OCI-LY3 (cell line): ENCODE measurements around the gene LRRC72.

Experiments
- H2AFZ ChIP-seq: fragments of 200-600, 300-600 bp; shearing (Covaris generic); 2 replicates; pipeline ENCODE4 v1.6.0; 2014; ENCODE audit warnings: antibody characterized with exemption, low read depth, low read length
- H3K27ac ChIP-seq: fragments of 200-600, 300-600 bp; sonication (generic); 2 replicates; pipeline ENCODE4 v1.5.1; 2014; ENCODE audit warnings: mild to moderate bottlenecking, low read length, moderate library complexity, mixed read lengths
- H3K27me3 ChIP-seq: fragments of 200-600, 300-600 bp; sonication (generic); 2 replicates; pipeline ENCODE4 v1.6.1; 2014; ENCODE audit warnings: low read depth, low read length, mixed read lengths
- H3K36me3 ChIP-seq: fragments of 200-600, 300-600 bp; sonication (generic); replicated peaks from 2 replicates; pipeline ENCODE3; 2014; ENCODE audit warnings: low read depth, low read length, mixed read lengths
- H3K4me1 ChIP-seq: fragments of 300-600, 200-600 bp; sonication (generic); 2 replicates; pipeline ENCODE4 v1.6.1; 2014; ENCODE audit warnings: low read length, mixed read lengths
- H3K4me2 ChIP-seq: fragments of 200-600, 300-600 bp; sonication (generic); 2 replicates; pipeline ENCODE4 v1.6.1; 2014; ENCODE audit warnings: low read length, mixed read lengths
- H3K4me3 ChIP-seq: fragments of 300-600, 200-600 bp; sonication (generic); 2 replicates; pipeline ENCODE4 v1.5.1; 2014; ENCODE audit warnings: antibody characterized with exemption, mild to moderate bottlenecking, low read length, moderate library complexity
- H3K79me2 ChIP-seq: fragments of 300-600, 200-600 bp; shearing (Covaris generic); 2 replicates; pipeline ENCODE4 v1.6.1; 2014; ENCODE audit warnings: mild to moderate bottlenecking, low read length, mixed read lengths
- H3K9ac ChIP-seq: fragments of 300-600, 200-600 bp; shearing (Covaris generic); 2 replicates; pipeline ENCODE4 v1.6.0; 2014; ENCODE audit warnings: mild to moderate bottlenecking, low read length, moderate library complexity
- H3K9me3 ChIP-seq: fragments of 200-600, 300-600 bp; shearing (Covaris generic); 2 replicates; pipeline ENCODE4 v1.6.1; 2014; ENCODE audit warnings: low read length, mixed read lengths; ENCODE audit not compliant: insufficient read depth
- H4K20me1 ChIP-seq: fragments of 200-600, 300-600 bp; sonication (generic); 2 replicates; pipeline ENCODE4 v1.6.1; 2016; ENCODE audit warnings: low read length, mixed read lengths; ENCODE audit not compliant: insufficient read depth
- EZH2phosphoT487 ChIP-seq: fragments of 200-600 bp; shearing (Covaris generic); IDR thresholded peaks from 2 replicates; pipeline ENCODE4 v1.6.1; 2018; ENCODE audit warnings: antibody characterized with exemption, mixed run types, low read depth
- TF ChIP-seq, protein P1 (sequence below): fragments of 200-600, 300-600 bp; sonication (generic); IDR thresholded peaks from 2 replicates; pipeline ENCODE4 v1.5.1; 2014; ENCODE audit warnings: antibody characterized with exemption, low read length, low read depth

LRRC72 gene

DNA sequence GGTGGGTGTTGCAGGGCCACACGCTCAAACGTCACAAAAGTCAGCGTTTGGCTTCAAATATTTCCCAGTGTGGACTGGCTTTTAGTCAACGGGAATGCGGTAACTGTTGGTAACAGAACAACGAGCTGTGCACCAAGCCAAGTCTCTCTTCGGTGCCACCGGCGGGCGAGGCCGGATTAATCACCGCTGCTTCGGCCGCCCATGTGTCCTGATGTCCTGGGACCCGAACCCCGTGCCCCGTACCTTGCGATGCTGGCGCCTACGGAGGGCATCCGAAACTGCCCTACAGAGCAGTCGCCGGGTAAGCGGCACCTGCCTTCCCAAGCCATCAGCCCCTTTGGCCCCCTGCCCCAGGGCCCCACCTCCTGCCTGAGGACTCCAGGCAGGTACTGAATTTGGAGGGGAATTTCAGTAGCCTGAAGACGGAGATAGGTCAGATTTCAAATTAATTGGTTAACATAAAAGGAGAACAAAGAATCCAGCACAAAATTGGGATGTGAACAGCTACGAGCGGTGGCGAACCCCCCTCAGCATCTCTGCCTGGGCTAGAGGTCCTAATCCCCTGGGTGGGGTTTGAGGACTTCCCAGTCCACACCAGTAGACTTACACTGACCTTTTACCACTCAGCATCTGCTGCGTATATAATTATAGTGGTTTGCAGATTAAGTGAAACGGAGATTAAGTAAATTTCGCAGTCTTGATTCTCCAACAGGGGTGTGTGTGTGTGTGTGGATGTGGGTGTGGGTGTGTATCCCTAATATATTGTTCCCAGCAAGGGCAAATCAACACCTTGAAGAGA, at the start of gene LRRC72:
Gene LRRC72, plus strand, starts transcription at position 84 of the 799 bp plus-strand sequence. Its CDS starts 128 bp downstream, at position 212.
- TF ChIP-seq, protein P1, sequence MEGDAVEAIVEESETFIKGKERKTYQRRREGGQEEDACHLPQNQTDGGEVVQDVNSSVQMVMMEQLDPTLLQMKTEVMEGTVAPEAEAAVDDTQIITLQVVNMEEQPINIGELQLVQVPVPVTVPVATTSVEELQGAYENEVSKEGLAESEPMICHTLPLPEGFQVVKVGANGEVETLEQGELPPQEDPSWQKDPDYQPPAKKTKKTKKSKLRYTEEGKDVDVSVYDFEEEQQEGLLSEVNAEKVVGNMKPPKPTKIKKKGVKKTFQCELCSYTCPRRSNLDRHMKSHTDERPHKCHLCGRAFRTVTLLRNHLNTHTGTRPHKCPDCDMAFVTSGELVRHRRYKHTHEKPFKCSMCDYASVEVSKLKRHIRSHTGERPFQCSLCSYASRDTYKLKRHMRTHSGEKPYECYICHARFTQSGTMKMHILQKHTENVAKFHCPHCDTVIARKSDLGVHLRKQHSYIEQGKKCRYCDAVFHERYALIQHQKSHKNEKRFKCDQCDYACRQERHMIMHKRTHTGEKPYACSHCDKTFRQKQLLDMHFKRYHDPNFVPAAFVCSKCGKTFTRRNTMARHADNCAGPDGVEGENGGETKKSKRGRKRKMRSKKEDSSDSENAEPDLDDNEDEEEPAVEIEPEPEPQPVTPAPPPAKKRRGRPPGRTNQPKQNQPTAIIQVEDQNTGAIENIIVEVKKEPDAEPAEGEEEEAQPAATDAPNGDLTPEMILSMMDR = no peak
- no peak for TF ChIP-seq EZH2phosphoT487

DNA sequence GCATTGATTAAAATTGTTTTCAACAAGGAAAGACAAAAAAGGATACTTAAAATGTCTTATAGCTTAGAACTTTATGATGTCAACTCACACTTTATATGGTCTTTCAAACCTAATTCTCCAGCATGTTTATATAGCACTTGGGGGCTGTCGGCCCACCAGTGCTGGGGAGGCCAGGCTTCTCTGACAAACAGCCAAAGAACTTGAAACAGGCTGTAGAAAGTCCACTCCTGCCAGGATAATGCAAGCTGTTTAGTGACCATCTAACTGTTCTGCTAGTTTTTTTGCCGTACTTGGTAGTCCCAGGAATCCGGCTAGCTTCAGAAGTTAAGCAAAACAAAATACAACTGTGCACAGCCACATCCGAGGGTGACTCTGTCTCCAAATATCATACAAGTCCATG, 47.5 kb upstream of the LRRC72 start:
- Histone ChIP-seq H3K4me2 (no peak overlapping the region), H3K79me2 (no peaks in the 10 kb centered on the region), H3K4me3 (no peak overlapping the region), H3K27me3 (no peaks in the 10 kb centered on the region), H3K4me1 (no peaks in the 10 kb centered on the region), H3K9ac (no peak overlapping the region), H2AFZ (no peak overlapping the region), H3K27ac (no peak overlapping the region), H4K20me1 (no peaks in the 10 kb centered on the region), H3K9me3 (no peaks in the 10 kb centered on the region), H3K36me3 (no peaks in the 10 kb centered on the region)
- TF ChIP-seq EZH2phosphoT487 = no peak
- TF ChIP-seq, protein P1 = no peak

More for the DNA sequence above, at the start of gene LRRC72:
- Histone ChIP-seq H3K4me1 (no peaks in the 10 kb centered on the region), H3K9ac (no peak within 1 kb of the TSS), H3K4me2 (no peak within 1 kb of the TSS), H4K20me1 (no peaks in the 10 kb centered on the region), H3K4me3 (no peak within 1 kb of the TSS), H3K9me3 (no peaks in the 10 kb centered on the region), H3K79me2 (no peaks in the 10 kb centered on the region), H3K27me3 (no peaks in the 10 kb centered on the region), H2AFZ (no peak within 1 kb of the TSS), H3K36me3 (no peaks in the 10 kb centered on the region), H3K27ac (no peak within 1 kb of the TSS)

DNA sequence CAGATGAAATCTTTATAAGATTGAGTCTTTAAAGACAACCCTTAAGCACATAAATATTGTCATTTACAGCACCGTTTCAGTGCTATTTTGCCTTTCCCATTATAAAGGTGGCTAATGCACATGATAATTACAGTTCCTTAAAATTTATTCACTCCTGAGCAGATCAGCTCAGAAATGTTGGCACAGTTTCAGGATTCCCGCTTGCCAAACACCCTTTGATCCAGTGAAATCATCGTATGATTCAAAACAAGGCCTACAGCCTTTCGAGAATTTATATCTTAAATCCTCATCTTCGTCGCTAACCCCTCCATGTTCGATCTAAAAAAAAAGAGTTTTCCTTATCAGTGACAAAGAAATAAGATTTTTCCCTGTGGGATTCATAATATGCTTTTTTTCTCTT, 47.0 kb upstream of the LRRC72 start:
- no peak overlapping the region for H3K4me2 ChIP-seq
- no peaks in the 10 kb centered on the region for H3K79me2 ChIP-seq
- H3K9ac ChIP-seq = no peak overlapping the region
- no peak overlapping the region for H3K27ac ChIP-seq
- H3K27me3 ChIP-seq = no peaks in the 10 kb centered on the region
- no peaks in the 10 kb centered on the region for H3K4me1 ChIP-seq
- TF ChIP-seq, protein P1 = no peak
- no peak for TF ChIP-seq EZH2phosphoT487
- H3K4me3 ChIP-seq = no peak overlapping the region
- no peaks in the 10 kb centered on the region for H3K36me3 ChIP-seq
- H2AFZ ChIP-seq = no peak overlapping the region
- no peaks in the 10 kb centered on the region for H4K20me1 ChIP-seq
- no peaks in the 10 kb centered on the region for H3K9me3 ChIP-seq

DNA sequence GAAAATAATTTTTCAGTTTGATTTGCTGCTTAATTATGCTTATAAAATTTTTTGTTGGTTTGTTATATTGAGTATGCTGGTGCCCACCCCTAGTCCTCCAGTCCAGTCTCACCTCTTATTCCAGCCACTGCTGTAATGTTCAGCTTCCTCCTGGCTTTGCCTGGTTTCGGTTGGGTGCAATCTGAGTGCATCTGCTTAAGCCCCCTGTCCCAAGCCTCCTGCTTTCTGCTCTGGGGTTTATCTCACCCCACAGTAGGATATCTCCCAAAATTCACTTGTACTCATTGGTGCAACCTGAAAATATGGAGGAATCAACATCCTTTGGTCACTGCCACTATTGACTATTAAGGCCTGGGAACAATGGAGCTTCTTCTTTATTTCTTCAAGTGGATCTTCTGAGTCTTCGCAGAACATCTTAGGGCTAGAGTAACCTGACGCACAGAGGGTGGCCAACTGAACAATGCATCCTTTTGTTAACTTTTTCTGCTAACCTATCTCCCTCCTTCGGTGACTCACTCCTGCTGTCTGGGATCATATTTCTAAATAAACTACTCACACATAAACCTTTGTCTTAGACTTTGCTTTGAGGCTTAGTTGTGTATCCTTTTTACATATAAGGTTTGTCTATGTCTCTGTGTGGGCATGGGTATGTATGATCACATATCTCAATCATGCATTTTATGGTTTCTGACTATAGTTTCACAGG, 42.0 kb upstream of the LRRC72 start:
- Histone ChIP-seq H3K4me3 (no peak overlapping the region), H3K9me3 (no peaks in the 10 kb centered on the region), H3K27me3 (no peaks in the 10 kb centered on the region), H3K27ac (no peak overlapping the region), H2AFZ (no peak overlapping the region), H3K36me3 (no peaks in the 10 kb centered on the region), H3K9ac (no peak overlapping the region), H3K4me2 (no peak overlapping the region), H3K4me1 (no peaks in the 10 kb centered on the region), H3K79me2 (no peaks in the 10 kb centered on the region), H4K20me1 (no peaks in the 10 kb centered on the region)
- TF ChIP-seq, protein P1 = no peak
- TF ChIP-seq EZH2phosphoT487 = no peak
